GM12878 (cell line): ENCODE data around the gene GPATCH3.

Experiments
- CEBPB ChIP-seq, 2 experiments: fragments of 150-350 bp in 1 of 2; IDR thresholded peaks; 2 replicates each; pipeline ENCODE4 v1.6.1; 2012 to 2014; ENCODE audit warnings: low read depth in 2 of 2, low read length in 2 of 2, borderline replicate concordance in 1 of 2, inconsistent platforms in 1 of 2
- CEBPZ ChIP-seq: fragments of 150-350 bp; IDR thresholded peaks from 2 replicates; pipeline ENCODE4 v1.6.1; 2016; ENCODE audit warnings: low read depth, low read length
- CTCF ChIP-seq, 3 experiments: IDR thresholded peaks in 2 of 3; conservative IDR thresholded peaks in 1 of 3; 2 replicates each; pipeline ENCODE4 v1.5.1; 2011; ENCODE audit warnings: low read depth in 3 of 3, low read length in 3 of 3, mild to moderate bottlenecking in 3 of 3, control low read depth in 2 of 3, moderate library complexity in 2 of 3, inconsistent platforms in 1 of 3, mixed read lengths in 1 of 3; ENCODE audit not compliant: control insufficient read depth in 2 of 3, insufficient read depth in 1 of 3; ENCODE audit errors: extremely low read depth in 1 of 3
- EP300 ChIP-seq, 2 experiments: fragments of 150-350 bp in 1 of 2; IDR thresholded peaks; 2 replicates each; pipeline ENCODE4 v1.6.1; 2011 to 2012; ENCODE audit warnings: low read depth in 2 of 2, low read length in 2 of 2, borderline replicate concordance in 1 of 2, improper control_type of control experiment in 1 of 2, inconsistent platforms in 1 of 2; ENCODE audit not compliant: control insufficient read depth in 1 of 2
- EZH2 ChIP-seq: IDR thresholded peaks from 2 replicates; pipeline ENCODE4 v1.6.1; 2012; ENCODE audit warnings: low read depth, mild to moderate bottlenecking, control low read depth, inconsistent platforms, low read length, borderline replicate concordance; ENCODE audit not compliant: control insufficient read depth
- GABPA ChIP-seq: IDR thresholded peaks from 2 replicates; pipeline ENCODE4 v1.6.1; 2014; ENCODE audit warnings: antibody characterized with exemption, low read depth, mild to moderate bottlenecking, inconsistent platforms
- PBX3 ChIP-seq: IDR thresholded peaks from 2 replicates; pipeline ENCODE4 v1.6.1; 2011; ENCODE audit warnings: mild to moderate bottlenecking, low read depth, low read length, moderate library complexity; ENCODE audit not compliant: insufficient replicate concordance
- POLR2A ChIP-seq: IDR thresholded peaks from 2 replicates; pipeline ENCODE4 v1.6.1; 2011; ENCODE audit warnings: low read depth, mild to moderate bottlenecking, low read length
- POLR2AphosphoS5 ChIP-seq: IDR thresholded peaks from 2 replicates; pipeline ENCODE4 v1.6.1; 2011; ENCODE audit warnings: mild to moderate bottlenecking, low read length, inconsistent platforms
- RAD21 ChIP-seq: IDR thresholded peaks from 2 replicates; pipeline ENCODE4 v1.6.1; 2011; ENCODE audit warnings: mild to moderate bottlenecking, low read depth, low read length, moderate library complexity; ENCODE audit not compliant: insufficient read depth
- TAF1 ChIP-seq: IDR thresholded peaks from 2 replicates; pipeline ENCODE4 v1.6.1; 2011; ENCODE audit warnings: mild to moderate bottlenecking, low read depth, low read length, borderline replicate concordance
- USF2 ChIP-seq: IDR thresholded peaks from 2 replicates; pipeline ENCODE4 v1.6.1; 2011; ENCODE audit warnings: low read depth, low read length, improper control_type of control experiment, borderline replicate concordance
- ZNF274 ChIP-seq: IDR thresholded peaks from one replicate; pipeline ENCODE4 v1.8.0; 2011; ENCODE audit not compliant: insufficient read length, insufficient read depth

- TF ChIP-seq USF2: no peak
- TF ChIP-seq PBX3: no peak
- TF ChIP-seq CTCF (IDR thresholded peaks at IDR 0.05 in 2 of 3, conservative IDR thresholded peaks at IDR 0.05 in 1 of 3; ENCODE audit: control insufficient read depth in 2 of 3, extremely low read depth in 1 of 3, insufficient read depth in 1 of 3, low read depth in 3 of 3, low read length in 3 of 3): no peak
- TF ChIP-seq POLR2AphosphoS5: no peak
- TF ChIP-seq POLR2A: no peak
- no peak for TF ChIP-seq RAD21
- no peak for TF ChIP-seq CEBPZ
- no peak for TF ChIP-seq CEBPB (IDR thresholded peaks at IDR 0.05; ENCODE audit: borderline replicate concordance in 1 of 2, low read depth in 2 of 2, low read length in 2 of 2)
- TF ChIP-seq ZNF274: no peak
- no peak for TF ChIP-seq EZH2
- TF ChIP-seq TAF1: no peak
- no peak for TF ChIP-seq EP300 (IDR thresholded peaks at IDR 0.05; ENCODE audit: borderline replicate concordance in 1 of 2, control insufficient read depth in 1 of 2, low read depth in 2 of 2, low read length in 2 of 2)
- no peak for TF ChIP-seq GABPA
Measured at GRCh38 chr1:26874896-26875295, 25.4 kb downstream of the GPATCH3 start.
